Esophagus muscularis mucosa (tissue), 4 donors: ENCODE measurements around the gene PLXNA1. TPM values are rescaled to one million over a fixed set of nuclear protein-coding genes. Genes with fewer than 3 reads are reported as not detected.

Experiments used
- DNase-seq: peaks from one replicate; pipeline ENCODE4 v3.0.0-alpha.2; 2017; ENCODE audit errors: extremely low spot score
- H3K27ac ChIP-seq, 4 donors: fragments of 200-600 bp; sonication (generic); replicated peaks in 1 of 4; 1 replicate in 3 of 4; 2 replicates in 1 of 4; pipeline ENCODE4 v1.5.1; 2016 to 2019; ENCODE audit warnings: mild to moderate bottlenecking in 1 of 4
- H3K27me3 ChIP-seq, 4 donors: fragments of 200-600 bp; sonication (generic); one replicate each; pipeline versions ENCODE4 v1.5.1 to v1.6.0; 2016 to 2019
- H3K36me3 ChIP-seq, 4 donors: fragments of 200-600 bp; sonication (generic); one replicate each; pipeline ENCODE4 v1.5.1; 2016 to 2019
- H3K4me1 ChIP-seq, 4 donors: fragments of 200-600 bp; sonication (generic); one replicate each; pipeline ENCODE4 v1.5.1; 2016 to 2019
- H3K4me3 ChIP-seq, 4 donors: fragments of 200-600 bp; sonication (generic); 1 replicate in 2 of 4; 2 replicates in 2 of 4; pipeline ENCODE4 v1.5.1; 2016 to 2019; ENCODE audit warnings: mild to moderate bottlenecking in 4 of 4, moderate library complexity in 1 of 4
- H3K9me3 ChIP-seq, 4 donors: fragments of 200-600 bp; sonication (generic); 1 replicate in 3 of 4; 2 replicates in 1 of 4; pipeline ENCODE4 v1.5.1; 2016 to 2019
- EP300 ChIP-seq: sonication (generic); formaldehyde crosslinking; IDR thresholded peaks from one replicate; pipeline ENCODE4 v1.6.1; 2017; ENCODE audit warnings: antibody characterized with exemption
- POLR2A ChIP-seq: fragments of 450-650 bp; IDR thresholded peaks from one replicate; pipeline ENCODE4 v1.6.1; 2017; ENCODE audit warnings: antibody characterized with exemption, moderate library complexity, mild to moderate bottlenecking, low read depth
- POLR2AphosphoS5 ChIP-seq, 2 donors: sonication (generic); formaldehyde crosslinking; IDR thresholded peaks; one replicate each; pipeline ENCODE4 v1.6.1; 2017; ENCODE audit warnings: antibody characterized with exemption in 2 of 2
- WGBS: methylation state at CpG from one replicate; pipeline ENCODE4 v1.1.5; 2018; 5-methylcytosine and 5-hydroxymethylcytosine counted together
- intact Hi-C: fragments of 100-400 bp; cut with DNase I; formaldehyde crosslinking; loops from one replicate; pipeline ENCODE4 v1.15.1; 2023
- total RNA-seq, 4 donors: library from RNA; depleted of rRNA; stranded (reverse); fragments of >200 nt; gene quantifications; one replicate each; pipeline versions ENCODE4 v1.1.0 to v1.2.1, GENCODE V29; 2016
- TF ChIP-seq, protein P1 (sequence below), 3 experiments: fragments of 200-600 bp in 2 of 3; fragments of 450-650 bp in 1 of 3; sonication (generic) in 2 of 3; IDR thresholded peaks; one replicate each; pipeline ENCODE4 v1.5.1; 2017 to 2019; ENCODE audit warnings: antibody characterized with exemption in 3 of 3, mild to moderate bottlenecking in 2 of 3, moderate library complexity in 1 of 3

The PLXNA1 gene
- total RNA-seq, 4 donors from 2014 or later: 33.6 to 82.4 (median 47.0) TPM

DNA sequence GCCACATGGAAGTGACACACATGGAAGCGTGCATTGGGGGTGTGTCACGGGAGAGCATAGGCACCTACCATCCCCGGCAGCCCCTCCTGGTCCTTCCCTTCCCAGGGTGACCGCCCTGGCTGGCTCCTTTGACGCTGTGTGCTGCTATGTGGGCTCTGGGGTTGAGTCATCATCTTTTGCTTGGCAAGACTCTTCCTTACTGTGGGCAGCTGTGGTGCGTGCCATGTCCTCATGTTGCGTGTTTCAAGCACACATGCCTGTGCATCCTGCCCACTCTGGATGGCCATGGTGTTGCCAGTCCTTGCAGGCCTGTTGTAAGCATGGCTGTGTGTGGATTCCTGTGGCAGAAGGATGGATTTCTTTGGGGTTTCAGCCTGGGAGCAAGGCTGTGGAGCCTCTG lies 14.0 kb downstream of the PLXNA1 start:
- H3K4me1 ChIP-seq: peaks cover 49 to 95% (median 68%) of the 10 kb centered on the region in 4 donors
- no peak for DNase-seq
- whole genome bisulfite sequencing: 78% methylated on average over 5 of the region's 7 CpGs

DNA sequence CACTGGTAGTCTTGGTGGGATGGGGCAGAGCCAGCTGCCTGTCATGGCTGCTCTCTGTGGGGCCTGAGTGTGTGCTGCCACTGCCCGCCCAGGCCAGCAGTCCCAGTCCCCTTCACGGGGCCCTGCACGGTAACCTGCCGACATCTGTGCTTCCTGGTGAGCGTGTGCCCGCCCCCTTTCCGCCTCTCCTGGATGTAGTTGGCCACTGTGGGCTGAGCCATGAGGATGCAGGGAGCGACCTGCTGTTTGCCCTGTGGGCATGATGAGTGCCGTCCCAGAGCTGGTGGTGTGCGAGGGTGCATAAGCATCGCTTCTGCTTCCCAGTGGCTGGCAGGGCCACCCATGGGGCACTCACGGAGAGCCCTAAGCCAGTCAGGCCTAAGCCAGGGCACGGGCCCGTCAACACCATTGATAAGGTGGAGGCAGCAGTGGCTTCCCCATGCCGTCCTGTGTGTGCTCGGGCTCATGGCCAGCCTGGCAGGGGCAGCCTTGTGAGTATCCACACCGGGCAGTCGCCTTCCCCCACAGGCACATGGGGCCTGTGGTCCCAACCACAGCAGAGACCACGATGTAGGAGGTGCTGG lies 14.6 kb downstream of the PLXNA1 start:
- H3K4me3 ChIP-seq: no peak overlapping the region
- TF ChIP-seq EP300 (no peak), POLR2AphosphoS5 (IDR thresholded peaks at IDR 0.05) (no peak), POLR2A (no peak)
- TF ChIP-seq, protein P1, sequence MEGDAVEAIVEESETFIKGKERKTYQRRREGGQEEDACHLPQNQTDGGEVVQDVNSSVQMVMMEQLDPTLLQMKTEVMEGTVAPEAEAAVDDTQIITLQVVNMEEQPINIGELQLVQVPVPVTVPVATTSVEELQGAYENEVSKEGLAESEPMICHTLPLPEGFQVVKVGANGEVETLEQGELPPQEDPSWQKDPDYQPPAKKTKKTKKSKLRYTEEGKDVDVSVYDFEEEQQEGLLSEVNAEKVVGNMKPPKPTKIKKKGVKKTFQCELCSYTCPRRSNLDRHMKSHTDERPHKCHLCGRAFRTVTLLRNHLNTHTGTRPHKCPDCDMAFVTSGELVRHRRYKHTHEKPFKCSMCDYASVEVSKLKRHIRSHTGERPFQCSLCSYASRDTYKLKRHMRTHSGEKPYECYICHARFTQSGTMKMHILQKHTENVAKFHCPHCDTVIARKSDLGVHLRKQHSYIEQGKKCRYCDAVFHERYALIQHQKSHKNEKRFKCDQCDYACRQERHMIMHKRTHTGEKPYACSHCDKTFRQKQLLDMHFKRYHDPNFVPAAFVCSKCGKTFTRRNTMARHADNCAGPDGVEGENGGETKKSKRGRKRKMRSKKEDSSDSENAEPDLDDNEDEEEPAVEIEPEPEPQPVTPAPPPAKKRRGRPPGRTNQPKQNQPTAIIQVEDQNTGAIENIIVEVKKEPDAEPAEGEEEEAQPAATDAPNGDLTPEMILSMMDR (IDR thresholded peaks at IDR 0.05): no peak
- 83% methylated on average over 2 of the region's 19 CpGs for WGBS
- no peaks in the 10 kb centered on the region for H3K9me3 ChIP-seq
- intact Hi-C loops: no loop called here
- H3K27ac ChIP-seq: no peak overlapping the region
- H3K36me3 ChIP-seq: peaks cover 0 to 5% (median 2%) of the 10 kb centered on the region in 4 donors
- H3K4me1 ChIP-seq: peaks cover 49 to 95% (median 68%) of the 10 kb centered on the region in 4 donors
- no peaks in the 10 kb centered on the region for H3K27me3 ChIP-seq
- DNase-seq: no peak

More for the DNA sequence above, 14.0 kb downstream of the PLXNA1 start:
- H3K27ac ChIP-seq: no peak overlapping the region
- no peaks in the 10 kb centered on the region for H3K27me3 ChIP-seq
- TF ChIP-seq POLR2AphosphoS5 (IDR thresholded peaks at IDR 0.05): no peak
- TF ChIP-seq POLR2A: no peak
- no peak for TF ChIP-seq EP300
- TF ChIP-seq, protein P1 (IDR thresholded peaks at IDR 0.05): no peak
- peaks cover 0 to 12% (median 2%) of the 10 kb centered on the region in 4 donors for H3K36me3 ChIP-seq
- H3K9me3 ChIP-seq: no peaks in the 10 kb centered on the region
- intact Hi-C loops: no loop called here
- no peak overlapping the region for H3K4me3 ChIP-seq

DNA sequence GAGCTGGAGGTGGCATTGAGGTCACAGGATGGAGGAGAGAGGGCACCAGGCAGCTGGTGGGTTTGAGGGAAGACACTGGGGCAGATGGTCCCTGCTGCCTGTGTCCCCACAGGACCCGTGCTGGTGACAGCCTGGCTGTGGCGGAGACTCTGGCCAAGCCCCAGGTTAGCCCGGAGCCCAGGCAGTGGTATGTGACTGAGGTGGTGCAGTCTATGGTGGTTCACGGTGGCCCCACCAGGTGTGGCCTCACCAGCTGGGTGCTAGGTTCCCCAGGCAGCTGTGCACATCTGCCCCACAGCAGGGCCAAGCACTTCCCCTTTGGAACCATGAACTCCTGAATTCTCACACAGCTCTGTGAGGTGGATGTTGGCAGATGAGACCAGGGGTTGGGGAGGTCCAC lies 15.4 kb downstream of the PLXNA1 start:
- no peak for DNase-seq
- WGBS: no CpG with 5 or more reads among the region's 4 CpGs
- Histone ChIP-seq H3K9me3 (no peaks in the 10 kb centered on the region), H3K4me3 (no peak overlapping the region), H3K4me1 (peaks cover 49 to 96% (median 68%) of the 10 kb centered on the region in 4 donors), H3K27ac (no peak overlapping the region), H3K27me3 (no peaks in the 10 kb centered on the region), H3K36me3 (peaks cover 0 to 4% (median 0%) of the 10 kb centered on the region in 4 donors)
- intact Hi-C loops: no loop called here
- TF ChIP-seq, protein P1 (IDR thresholded peaks at IDR 0.05): no peak
- TF ChIP-seq POLR2AphosphoS5 (IDR thresholded peaks at IDR 0.05) (no peak), POLR2A (no peak), EP300 (no peak)

DNA sequence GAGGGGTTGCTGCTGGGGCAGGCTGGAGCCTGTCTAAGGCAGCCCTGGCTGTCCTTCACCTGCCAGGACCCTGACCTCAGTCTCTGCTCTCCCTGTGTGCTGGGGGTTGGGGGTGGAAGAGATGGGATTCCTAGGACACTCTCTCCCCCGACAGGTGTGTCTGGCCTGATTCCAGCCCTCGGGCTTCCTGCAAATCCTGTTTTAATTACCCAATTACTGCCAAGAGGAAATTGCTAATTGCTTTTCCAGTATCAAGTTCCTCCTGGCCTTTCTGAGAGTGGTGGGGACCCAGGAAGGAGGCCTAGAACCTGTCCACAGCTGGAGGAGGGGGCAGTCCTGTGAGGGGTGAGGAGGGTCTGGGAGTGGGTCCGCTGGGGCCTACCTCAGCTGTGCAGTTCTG lies 15.8 kb downstream of the PLXNA1 start:
- Histone ChIP-seq H3K27me3 (no peaks in the 10 kb centered on the region), H3K4me3 (no peak overlapping the region), H3K36me3 (peaks cover 0 to 7% (median 0%) of the 10 kb centered on the region in 4 donors), H3K9me3 (no peaks in the 10 kb centered on the region), H3K4me1 (peaks cover 45 to 94% (median 68%) of the 10 kb centered on the region in 4 donors), H3K27ac (peak overlapping the region in 1 of 4 donors; percentile 6)
- TF ChIP-seq POLR2A: no peak
- TF ChIP-seq, protein P1 (IDR thresholded peaks at IDR 0.05): no peak
- no peak for TF ChIP-seq EP300
- TF ChIP-seq POLR2AphosphoS5 (IDR thresholded peaks at IDR 0.05): no peak
- no peak for DNase-seq
- 75% methylated on average over 2 of the region's 3 CpGs for WGBS
- intact Hi-C loops: no loop called here

DNA sequence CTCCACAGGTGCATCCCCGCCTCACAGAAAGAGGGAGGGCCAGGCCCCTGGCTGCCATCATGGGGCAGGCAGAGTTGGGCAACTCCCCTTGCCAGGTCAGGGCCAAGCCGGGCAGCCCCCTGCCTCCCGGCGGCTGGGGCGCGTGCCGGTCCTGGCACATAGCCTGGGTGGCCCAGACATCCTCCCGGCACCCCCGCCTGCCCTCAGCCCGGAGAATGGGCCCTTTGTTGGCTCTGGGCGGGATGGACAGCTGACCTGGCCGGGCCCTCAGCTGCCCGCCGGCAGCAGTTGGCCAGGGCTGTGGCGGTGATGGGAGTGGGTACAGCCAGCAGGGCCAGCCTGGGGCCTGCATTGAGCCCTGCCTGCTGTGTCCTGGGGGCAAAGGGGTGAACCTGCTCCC lies 16.5 kb downstream of the PLXNA1 start:
- DNase-seq: no peak
- H3K27me3 ChIP-seq: no peaks in the 10 kb centered on the region
- H3K36me3 ChIP-seq: peaks cover 0 to 10% (median 0%) of the 10 kb centered on the region in 4 donors
- no peak overlapping the region for H3K4me3 ChIP-seq
- H3K27ac ChIP-seq: no peak overlapping the region
- WGBS: no CpG with 5 or more reads among the region's 15 CpGs
- TF ChIP-seq EP300 (no peak), POLR2AphosphoS5 (IDR thresholded peaks at IDR 0.05) (no peak), POLR2A (no peak)
- TF ChIP-seq, protein P1 (IDR thresholded peaks at IDR 0.05): no peak
- peaks cover 38 to 94% (median 63%) of the 10 kb centered on the region in 4 donors for H3K4me1 ChIP-seq
- no peaks in the 10 kb centered on the region for H3K9me3 ChIP-seq
- intact Hi-C loops: no loop called here
